GM08714 (cell line): ENCODE data around the gene UCHL3.

ENCODE experiments used
- H3K4me3 ChIP-seq: fragments of 200-500 bp; sonication (Bioruptor generic); 2 replicates; pipeline ENCODE4 v1.5.1; 2014; ENCODE audit warnings: mild to moderate bottlenecking, low read length, inconsistent platforms
- ZNF274 ChIP-seq: IDR thresholded peaks from 2 replicates; pipeline ENCODE4 v1.6.1; 2012; ENCODE audit warnings: mild to moderate bottlenecking, low read depth, low read length

UCHL3 gene

GRCh38 chr13:75549262-75550158 is at the start of gene UCHL3:
UCHL3 (plus strand) TSS chr13:75549791; CDS start chr13:75549821, 30 bp downstream.
- peak within 1 kb of the TSS; percentile 93 for H3K4me3 ChIP-seq
- no peak for TF ChIP-seq ZNF274

GRCh38 chr13:75505327-75505726 is 44.3 kb upstream of the UCHL3 start:
- H3K4me3 ChIP-seq = no peak overlapping the region
- TF ChIP-seq ZNF274 = no peak

GRCh38 chr13:75506018-75506417 is 43.6 kb upstream of the UCHL3 start:
- H3K4me3 ChIP-seq = no peak overlapping the region
- no peak for TF ChIP-seq ZNF274

- H3K4me3 ChIP-seq = no peak overlapping the region
- TF ChIP-seq ZNF274 = no peak
These were observed 42.3 kb upstream of the UCHL3 start for GRCh38 chr13:75507027-75508001.

GRCh38 chr13:75508002-75508548 is 41.5 kb upstream of the UCHL3 start:
- H3K4me3 ChIP-seq = no peak overlapping the region
- TF ChIP-seq ZNF274 = no peak

- no peak overlapping the region for H3K4me3 ChIP-seq
- TF ChIP-seq ZNF274 = no peak
These were observed 38.5 kb upstream of the UCHL3 start for GRCh38 chr13:75511051-75511625.

GRCh38 chr13:75512253-75512652 is 37.3 kb upstream of the UCHL3 start:
- no peak overlapping the region for H3K4me3 ChIP-seq
- no peak for TF ChIP-seq ZNF274

- H3K4me3 ChIP-seq = no peak overlapping the region
- no peak for TF ChIP-seq ZNF274
These were observed 36.3 kb upstream of the UCHL3 start for GRCh38 chr13:75513271-75513670.

GRCh38 chr13:75514080-75514995 is 35.3 kb upstream of the UCHL3 start:
- no peak for TF ChIP-seq ZNF274
- H3K4me3 ChIP-seq = no peak overlapping the region

GRCh38 chr13:75518439-75519088 is 31.0 kb upstream of the UCHL3 start:
- H3K4me3 ChIP-seq = no peak overlapping the region
- no peak for TF ChIP-seq ZNF274

- no peak for TF ChIP-seq ZNF274
These were observed 27.6 kb upstream of the UCHL3 start for GRCh38 chr13:75521956-75522355.

GRCh38 chr13:75530549-75530961 is 19.0 kb upstream of the UCHL3 start:
- TF ChIP-seq ZNF274 = no peak
- no peak overlapping the region for H3K4me3 ChIP-seq

More at GRCh38 chr13:75521956-75522355, 27.6 kb upstream of the UCHL3 start:
- H3K4me3 ChIP-seq = no peak overlapping the region

GRCh38 chr13:75533861-75534260 is 15.7 kb upstream of the UCHL3 start:
- no peak overlapping the region for H3K4me3 ChIP-seq
- TF ChIP-seq ZNF274 = no peak
